NCI-H345 (cell line): ENCODE results near the gene AGAP1.
"Not testable (repeated sequence)": the region's sequence is repeated elsewhere in the genome, so short reads cannot be mapped to it uniquely, and the experiment has no call there.

ENCODE experiments used
- DNase-seq: peaks from one replicate; lab custom pipeline; 2025; lab: John Stamatoyannopoulos, UW

AGAP1 gene

DNA sequence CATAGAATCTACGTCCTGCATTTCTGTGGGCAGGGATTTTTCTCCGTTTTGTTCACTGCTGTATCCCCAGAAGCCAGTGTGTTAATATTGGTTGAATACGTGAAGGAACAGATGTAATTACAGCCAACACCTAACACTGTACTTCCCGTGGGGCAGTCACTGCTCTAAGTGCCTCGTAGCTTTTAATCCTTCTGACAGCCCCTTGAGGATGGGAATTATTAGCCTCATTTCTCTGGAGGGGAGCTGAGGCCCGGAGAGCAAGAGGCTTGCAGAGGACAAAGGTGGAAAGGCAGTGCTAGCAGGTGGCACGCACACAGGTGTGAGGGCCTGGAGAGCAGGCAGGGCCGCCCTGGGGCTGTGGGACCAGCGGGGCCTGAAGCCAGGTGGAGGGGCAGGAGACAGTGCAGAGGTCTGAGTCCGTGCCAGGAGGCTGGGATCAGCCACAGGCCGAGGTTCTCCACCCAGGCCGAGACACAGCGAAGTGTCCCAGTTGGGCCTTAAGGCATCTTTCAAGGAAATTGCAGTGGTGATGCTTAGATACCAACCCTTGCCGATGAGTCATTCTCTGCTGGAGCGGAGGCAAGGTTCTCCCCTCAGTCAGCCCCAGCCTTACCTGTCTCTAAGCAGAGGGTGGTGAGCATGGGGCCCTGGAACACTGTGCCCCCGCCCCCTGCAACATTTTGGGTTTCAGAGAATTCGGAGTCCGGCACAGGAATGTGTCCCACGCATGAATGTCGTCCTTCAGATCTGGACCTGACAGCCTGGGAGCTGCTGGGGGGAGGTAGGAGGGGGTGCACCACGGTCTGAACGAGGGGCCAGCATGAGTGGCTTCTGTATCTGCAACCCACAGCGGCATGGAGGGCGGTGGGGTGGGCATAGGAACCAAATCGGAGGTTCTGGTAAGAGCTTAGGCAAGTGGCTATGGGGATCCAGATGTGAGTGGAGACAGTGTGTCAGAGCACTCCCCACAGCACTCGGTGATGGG is 551.7 kb downstream of the AGAP1 start:
- no peak for DNase-seq

DNA sequence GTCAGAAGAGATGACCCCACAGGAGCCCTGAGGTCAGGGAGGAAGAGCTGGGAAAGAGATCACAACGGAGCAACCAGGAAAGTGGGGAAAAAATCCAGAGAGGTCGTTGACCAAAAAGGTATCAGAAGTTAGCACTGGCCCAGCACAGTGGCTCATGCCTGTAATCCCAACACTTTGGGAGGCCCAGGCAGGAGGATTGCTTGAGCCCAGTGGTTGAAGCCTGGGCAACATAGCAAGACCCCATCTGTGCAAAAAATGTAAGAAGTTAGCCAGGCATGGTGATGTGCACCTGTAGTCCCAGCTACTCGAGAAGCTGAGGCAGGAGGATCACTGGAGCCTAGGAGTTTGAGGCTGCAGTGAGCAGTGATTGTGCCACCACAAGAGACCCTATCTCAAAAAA is 552.9 kb downstream of the AGAP1 start:
- DNase-seq = no peak

DNA sequence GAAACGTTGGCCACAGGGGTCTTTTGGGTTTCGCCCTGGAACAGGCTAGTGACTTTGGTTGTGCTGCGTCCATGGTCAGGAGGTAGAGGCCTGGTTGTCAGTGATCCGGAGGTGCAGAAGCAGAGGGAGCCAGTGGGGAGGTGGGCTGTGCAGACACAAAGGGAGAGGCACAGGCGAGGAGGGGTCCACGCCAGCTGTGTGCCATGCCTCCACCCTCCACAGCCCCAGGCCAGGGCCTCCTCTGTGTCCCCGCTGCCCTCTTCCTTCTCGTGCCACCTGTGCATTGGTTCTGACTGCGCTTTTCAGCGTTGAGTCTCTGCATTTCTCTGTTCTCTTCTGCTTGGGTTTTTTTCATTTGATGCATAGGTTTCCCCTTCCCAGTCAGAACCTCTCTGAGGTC is 553.3 kb downstream of the AGAP1 start:
- DNase-seq = no peak

DNA sequence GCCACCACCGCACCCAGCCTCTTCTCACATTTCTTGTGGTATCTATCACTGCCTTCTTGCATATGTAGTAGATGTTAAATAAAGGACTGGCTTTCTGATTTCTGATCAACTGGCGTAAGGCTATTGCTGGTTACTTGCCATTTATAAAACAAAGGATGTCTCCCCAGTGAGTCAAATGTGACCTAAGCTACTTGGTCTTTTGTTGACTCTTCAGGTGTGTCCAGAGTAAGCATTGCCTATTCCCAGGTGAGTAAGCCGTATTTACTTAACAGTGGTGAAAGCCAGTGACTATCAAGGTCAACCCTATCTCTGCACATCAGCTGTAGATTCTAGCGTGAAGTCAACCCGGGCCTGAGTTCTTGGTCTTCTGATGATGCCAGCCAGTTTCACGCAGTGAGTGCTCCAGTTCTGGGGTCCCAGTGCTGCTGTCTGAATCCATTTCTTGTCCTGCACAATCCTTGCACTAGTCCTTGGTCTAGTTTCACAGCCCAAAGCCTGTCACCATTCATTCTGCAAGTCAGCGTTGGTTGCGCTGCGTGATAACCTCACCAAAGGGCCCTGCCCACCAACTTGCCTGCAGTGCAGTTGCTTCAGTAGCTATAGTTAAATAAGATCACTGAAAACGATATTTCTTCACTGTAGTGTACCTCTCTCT is 554.2 kb downstream of the AGAP1 start:
- no peak for DNase-seq

DNA sequence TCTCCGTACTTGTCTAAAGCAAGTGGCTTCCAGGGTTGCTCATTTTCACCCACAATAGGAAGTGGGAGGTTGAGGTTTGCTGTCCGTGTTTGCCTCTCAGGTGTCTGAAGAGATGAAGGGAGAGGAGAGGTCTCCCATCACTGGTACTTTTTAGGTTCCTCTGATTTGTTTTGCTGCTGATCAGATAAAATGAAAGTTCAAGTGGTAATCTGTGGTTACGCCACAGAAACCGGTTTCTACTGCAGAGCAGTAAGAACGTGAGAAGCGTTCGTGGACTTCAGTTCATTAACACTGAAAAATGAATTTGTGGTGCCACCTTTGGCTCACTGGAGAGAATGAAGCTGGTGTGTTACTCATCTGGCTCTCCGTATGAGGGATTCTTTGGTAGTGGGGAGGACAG is 556.1 kb downstream of the AGAP1 start:
- no peak for DNase-seq

DNA sequence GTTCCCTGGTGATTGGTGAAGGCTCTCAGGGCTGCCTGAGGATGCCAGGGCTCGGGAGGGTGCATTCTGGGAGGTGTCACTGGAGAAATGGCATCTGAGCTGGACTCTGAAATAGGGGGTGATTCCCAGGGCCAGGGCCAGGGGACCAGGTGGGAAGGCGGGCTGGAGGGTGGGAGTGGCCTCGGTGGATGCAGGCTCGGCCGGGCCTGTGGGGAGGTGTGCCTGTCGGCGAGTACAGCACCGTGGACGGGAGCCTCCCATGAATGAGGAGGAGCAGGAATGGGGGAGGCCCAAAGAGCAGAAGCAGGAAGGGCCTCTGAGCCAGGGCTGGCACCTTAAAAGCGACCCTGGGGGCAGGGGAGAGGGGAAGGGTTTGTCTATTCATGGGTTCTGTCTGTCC is 557.5 kb downstream of the AGAP1 start:
- no peak for DNase-seq

DNA sequence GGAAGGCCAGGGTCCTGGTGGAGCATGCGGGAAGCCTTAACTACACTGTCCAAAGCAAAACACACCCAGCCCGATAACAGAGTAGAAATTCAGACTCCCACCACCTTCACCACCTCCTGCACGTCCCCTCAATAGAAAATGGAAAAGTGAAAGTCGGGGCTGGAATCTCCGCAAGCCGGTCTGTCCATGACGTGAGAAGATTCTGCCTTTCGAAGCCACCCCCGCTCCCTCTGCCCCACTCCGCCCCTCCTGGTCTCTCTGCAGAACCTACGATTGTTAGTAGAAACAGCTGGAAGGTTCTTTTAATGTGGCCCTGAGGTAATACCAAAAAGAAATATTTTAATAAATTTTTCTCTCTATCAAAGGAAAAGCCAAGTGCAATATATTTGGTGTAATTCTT is 558.0 kb downstream of the AGAP1 start:
- no peak for DNase-seq

DNA sequence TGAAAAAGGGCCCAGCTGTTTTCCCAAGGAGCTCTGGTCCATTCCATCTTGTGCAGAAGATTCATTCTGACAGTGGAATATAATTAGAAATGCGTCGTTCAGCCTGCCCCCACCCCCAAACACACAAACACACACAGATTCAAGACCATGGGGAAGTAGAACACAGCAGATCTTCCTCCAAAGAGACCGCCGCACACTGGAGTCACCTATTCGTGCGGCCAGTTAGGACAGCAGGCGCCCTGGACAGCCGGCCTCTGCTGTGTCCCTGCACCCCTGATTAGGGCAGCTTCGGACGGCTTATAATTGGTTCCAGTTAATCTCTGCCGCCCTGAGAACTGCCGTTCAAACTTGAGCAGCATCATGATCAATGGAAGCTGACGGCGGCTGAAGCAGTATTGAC is 558.4 kb downstream of the AGAP1 start:
- no peak for DNase-seq

DNA sequence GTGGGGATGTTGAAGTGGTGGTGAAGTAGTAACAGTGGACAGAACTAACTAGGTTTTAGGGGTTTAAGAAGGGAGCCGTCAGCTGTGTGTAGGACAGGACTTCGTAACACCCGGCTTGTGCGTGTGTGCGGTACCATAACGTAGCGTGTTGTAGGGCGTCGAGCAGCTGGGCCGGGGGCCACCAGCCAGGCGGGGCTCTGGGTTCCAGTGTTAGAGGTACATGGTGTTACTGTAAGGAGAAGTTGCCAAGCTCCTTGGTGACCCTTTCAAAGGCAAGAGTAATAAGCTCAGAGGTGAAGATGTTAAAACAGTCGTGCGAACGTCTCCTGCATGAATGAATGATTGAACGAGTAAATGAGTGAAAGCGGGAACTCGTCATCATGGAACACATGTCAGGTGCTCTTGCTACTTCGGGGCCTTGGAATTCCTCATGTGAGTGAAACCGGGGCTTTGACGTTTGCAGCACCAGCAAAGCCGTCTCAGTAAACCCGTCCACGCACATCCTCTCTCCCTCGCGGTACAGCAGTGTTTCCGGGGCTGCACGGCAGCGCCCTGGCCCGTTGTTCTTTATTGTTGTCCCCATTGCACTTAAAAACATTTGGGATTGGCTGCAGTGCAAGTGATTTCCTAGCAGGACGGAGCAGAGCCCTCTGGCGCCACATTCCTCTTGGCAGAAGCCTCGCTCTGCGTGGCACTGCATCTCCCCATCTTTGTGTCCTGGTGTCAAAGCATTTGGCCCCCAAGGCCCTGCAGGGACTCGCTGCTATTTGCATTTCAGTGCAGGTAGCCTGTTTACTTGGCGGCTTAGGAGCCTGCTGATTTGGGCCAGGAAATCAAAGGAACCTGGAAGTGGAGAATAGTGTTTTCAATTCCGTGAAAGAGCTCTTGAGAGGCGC is 559.3 kb downstream of the AGAP1 start:
- no peak for DNase-seq

DNA sequence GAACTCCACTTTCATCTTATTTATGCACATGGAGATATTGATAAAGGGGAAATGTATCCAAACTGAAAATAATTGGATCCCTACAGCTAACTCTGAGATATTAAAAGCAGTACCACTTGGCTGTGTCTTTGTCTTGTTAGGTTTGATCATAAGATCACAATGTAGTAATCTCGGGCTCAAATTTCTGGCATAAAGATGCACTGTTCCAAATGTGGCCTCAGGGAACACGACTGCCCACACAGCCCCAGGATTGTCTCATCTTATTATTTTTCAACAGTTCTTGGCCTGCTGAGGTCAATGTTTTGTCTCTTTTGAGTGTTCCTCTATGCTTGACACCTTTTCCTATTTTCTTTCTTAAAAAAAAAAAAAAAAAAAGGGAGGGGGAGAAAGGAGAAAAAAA is 560.3 kb downstream of the AGAP1 start:
- no peak for DNase-seq

DNA sequence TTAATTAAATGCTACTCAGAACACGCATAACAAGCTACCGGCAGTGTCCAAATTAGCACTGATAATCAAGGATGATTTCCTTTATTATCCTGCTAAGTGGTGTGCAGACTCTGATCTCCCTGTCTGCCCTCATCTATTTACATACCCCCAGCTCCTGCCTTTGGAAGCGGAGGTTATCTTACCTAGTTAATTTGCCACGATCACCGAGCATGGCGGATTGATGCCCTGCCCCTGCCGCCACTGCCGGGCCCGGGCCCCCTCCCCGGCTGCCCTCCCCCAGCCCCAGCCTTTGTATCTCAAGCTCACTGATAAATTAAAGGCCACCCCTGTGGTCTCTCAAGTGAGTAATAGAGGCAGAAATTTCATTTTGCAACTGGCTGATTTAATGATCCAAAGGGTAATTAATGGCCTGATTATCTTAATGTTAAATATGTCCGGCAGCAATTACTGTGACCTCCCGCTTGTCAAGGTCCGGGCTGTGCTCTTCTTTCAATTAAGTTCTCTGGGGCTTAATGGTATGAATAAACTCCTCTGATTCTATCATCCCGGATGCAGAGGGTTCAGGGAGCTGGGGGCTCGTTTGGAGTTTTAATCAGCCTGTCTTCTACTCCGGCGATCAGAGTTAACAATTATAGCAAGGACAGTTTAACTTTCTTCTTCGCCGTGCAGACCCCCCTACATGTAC is 560.9 kb downstream of the AGAP1 start:
- no peak for DNase-seq

DNA sequence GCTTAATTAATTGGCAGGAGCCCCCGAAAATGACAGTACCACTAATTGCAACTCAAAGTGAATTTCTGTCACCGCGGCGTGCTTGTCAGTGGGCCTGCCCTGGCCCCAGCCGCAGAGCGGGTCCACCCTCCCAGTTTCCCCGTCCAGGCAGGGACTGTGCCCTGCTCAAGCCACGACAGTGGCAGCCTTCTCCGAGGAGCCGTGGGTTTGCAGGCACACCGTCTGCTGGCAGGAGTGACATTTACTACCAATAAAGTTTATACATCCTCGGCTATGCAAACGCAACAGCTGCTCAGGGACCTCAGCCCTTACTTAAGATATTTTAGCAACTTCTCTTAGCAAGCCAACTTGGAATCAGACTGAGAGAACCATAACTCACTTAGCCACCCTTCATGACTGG is 561.6 kb downstream of the AGAP1 start:
- DNase-seq = no peak

DNA sequence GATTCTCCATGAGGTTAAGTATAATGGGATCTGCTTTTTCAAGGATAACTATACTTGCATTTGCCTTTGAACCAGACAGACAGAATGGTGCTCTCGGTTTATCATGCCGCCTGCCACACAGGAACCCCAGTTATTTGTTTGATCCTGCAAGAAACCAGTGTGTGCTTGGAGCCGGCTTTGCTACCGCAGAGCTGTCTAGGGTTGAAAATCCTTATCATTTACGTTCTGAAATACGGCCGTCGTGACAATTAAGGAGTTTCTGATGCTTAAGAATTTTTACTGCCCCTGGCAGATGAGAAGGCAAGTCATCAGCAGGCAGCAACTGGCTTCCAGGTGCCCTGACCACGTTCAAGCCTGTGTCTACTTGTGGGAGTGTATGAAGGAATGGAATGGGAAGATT is 562.3 kb downstream of the AGAP1 start:
- no peak for DNase-seq

DNA sequence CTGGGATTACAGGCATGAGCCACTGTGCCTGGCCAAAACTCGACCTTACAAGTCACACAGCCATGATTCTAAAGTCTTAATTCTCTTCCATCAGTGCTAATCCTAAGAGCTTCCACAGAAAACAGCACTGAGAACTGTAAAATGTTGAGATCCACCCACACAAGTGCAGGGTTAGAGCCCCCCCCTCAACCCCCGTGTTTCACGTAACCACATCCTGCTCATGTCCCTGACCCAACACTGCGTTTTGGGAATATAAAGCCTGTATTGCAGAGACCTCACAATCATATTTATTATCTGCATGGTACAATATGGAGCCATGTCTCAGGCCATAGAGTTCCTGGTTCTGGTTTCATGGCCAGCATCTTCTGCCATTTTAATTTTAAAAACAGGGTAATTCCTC is 563.5 kb downstream of the AGAP1 start:
- DNase-seq = no peak

DNA sequence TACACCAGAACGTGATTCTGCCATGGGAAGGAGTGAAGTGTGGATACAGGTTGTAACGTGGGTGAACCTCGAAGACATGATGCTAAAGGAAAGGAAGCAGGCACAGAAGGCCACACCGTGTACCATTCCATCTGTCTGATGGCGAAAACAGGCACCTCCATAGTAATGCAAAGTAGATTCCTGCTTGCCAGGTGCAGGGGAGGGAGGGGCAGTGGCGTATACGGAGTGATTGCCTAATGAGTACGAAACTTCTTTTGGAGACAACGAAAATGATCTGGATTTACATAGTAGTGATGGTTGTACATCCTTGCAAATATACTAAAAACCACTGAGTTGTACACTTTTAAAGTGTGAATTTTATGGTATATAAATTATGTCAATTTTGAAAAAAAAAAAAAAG is 567.7 kb downstream of the AGAP1 start:
- DNase-seq = no peak

DNA sequence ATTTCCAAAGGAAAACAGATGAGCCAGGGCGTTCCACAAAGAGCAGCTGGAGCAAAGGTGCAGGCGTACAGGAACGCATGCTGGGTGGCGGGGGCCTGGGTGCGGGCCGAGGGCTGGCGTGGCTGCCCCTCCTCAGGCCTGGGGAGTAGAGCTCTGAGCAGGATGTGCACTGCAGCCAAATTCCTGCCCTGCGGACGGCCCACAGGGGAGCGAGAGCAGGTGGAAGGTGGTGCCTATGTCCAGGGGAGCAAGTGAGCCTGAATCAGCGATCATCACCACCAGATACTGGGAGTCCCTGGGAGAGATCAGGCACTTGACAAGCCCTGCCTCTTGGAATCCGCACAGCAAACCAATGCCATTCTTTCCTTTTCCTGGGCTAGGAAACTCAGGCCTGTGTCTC is 568.1 kb downstream of the AGAP1 start:
- no peak for DNase-seq

DNA sequence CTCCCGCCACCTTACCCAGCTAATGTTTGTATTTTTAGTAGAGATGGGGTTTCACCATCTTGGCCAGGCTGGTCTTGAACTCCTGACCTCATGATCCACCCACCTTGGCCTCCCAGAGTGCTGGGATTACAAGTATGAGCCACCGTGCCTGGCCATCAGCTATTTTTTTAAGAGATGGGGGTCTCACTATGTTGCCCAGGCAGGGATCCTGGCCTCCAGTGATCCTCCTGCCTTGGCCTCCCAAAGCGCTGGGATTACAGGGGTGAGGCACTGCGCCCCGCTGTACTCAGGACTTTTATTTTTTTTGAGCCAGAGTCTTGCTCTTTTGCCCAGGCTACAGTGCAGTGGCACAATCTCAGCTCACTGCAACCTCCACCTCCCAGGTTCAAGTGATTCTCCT is 569.0 kb downstream of the AGAP1 start:
- not testable (repeated sequence) for DNase-seq

DNA sequence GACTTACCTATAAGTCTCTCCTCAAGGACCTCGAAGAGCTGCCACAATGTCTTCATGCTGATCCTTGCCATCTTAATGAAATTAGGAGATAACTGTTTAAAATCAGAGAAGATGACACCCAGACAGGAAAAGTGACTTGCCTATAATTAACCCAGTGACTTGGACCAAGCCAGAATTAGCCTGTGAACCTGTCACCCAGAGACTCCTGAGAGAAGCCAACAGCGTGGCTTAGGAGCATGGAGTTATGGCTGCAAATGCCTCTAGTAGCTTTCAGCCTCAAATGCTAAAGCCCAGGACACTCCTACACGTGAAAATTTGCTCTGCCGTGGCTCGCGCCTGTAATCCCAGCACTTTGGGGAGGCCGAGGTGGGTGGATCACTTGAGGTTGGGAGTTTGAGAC is 570.2 kb downstream of the AGAP1 start:
- DNase-seq = no peak

DNA sequence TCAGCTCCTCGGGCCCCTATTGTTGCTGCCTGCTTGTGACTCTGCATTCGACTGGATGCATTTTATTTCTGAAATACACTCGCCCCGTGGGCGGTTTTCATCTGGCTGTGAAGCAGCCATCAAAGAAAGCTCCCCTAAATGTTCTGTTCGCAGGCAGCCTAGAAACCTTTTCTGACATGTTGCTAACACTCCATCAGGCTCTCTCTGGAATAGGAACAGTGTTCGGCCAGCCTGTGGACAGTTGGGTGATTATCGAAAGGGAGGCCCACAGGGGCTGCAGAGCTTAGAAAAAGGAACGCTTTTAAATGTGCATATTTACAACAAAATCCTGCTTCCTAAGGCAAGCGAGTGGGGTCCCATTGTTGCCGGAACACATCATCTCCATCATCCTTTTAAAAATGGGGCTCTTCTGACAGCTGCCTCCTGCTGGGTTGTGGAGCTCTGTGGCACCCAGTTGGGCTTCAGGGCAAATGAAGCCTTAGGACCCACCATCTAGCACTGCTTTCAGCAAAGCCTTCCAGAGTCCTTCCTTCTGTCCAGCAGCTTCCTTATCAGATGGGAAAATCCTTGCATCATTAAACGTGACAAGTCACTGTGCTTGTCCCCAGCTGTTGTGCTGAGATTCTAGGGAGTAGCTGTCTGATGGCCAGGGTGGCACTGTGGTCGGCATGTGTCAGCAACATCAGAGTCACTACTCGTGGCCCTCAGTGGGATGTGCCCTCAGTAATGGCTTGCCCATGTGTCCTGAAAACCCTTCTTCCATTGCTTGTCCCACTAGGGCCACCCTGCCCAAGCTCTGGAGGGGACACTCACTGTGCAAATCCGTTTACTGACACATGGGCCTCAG is 571.7 kb downstream of the AGAP1 start:
- no peak for DNase-seq

DNA sequence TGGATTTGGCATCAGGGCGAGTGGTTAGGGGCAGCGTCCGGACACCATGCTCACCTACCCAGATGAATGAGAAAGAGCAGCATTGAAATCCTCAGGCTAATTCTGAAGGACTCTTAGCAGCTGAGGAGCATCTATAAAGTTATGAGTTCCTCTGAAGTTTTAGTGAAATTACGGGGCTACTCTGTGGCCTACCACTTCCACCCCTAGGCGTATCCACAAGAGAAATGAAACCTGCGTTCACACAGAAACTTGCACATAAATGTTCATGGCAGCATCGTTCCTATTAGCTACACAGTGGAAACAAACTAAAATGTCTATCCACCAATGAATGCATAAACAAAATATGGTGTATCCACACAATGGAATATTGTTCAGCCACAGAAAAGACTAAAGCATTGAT is 576.4 kb downstream of the AGAP1 start:
- DNase-seq = no peak

DNA sequence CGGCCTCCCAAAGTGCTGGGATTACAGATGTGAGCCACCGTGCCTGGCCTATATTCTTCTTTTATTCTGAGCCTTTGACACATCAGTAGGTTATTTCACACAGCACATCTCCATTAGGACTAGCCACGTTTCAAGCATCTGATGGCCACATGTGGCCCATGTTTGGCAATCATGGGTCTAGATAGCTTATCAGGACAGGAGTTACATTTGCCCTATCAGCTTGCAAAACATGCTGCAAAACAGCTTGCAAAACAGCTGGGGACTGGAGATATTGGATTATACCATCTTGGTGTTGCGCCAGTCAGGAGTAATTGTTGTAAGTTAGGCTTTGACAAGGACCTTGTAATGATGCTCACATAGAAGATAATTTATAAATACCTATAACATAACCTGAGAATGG is 579.4 kb downstream of the AGAP1 start:
- no peak for DNase-seq
